OCI-M2 (cell line): ENCODE results near the gene ZNF473.

ENCODE experiments used
- DNase-seq: peaks from one replicate; lab custom pipeline; 2025; ENCODE audit not compliant: unreplicated experiment; lab: John Stamatoyannopoulos, UW

Gene ZNF473

DNA sequence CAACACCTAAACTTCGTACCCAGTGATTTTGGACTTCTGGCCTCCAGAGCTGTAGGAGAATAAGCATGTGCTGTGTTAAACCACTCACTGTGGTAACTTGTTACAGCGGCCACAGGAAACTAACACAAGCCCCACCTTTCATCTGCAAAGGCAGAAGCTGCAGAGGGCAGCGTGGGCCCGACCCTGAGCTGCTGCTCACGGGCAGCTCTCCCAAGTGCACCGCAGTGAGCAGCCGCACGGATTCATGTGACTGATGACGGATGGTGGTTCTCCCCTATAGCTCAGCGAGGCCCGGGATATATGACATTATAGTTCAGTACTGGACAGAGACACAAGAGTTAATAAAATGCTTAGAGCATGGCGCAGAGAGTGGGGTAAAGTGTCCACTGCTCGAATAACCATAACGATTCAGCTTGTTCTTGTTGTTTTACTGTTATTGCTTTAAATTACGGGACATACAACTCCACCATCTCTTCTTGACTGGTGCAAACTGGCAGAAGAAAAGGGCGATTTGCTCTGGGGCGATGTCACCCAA lies 22.5 kb upstream of the ZNF473 start:
- DNase-seq: no peak

GRCh38 chr19:50003810-50004419 lies 21.9 kb upstream of the ZNF473 start:
- no peak for DNase-seq

DNA sequence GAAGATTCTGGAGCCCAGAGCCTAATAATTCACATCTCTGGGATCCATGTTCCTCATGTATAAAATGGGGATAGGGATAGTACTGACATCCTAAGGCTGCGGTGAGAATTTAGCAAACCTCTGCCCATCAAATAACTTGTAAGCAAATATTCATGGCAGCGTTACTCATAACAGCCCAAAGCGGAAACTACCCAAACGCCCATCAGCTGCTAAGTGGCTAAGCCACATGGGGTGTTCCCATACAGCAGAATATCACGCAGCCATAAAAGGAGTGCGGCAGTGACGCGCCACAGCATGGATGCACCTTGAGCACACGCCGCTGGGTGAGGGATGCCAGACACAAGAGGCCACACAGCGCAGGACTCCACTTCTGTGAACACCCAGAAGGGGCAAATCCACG lies 20.4 kb upstream of the ZNF473 start:
- DNase-seq: no peak

DNA sequence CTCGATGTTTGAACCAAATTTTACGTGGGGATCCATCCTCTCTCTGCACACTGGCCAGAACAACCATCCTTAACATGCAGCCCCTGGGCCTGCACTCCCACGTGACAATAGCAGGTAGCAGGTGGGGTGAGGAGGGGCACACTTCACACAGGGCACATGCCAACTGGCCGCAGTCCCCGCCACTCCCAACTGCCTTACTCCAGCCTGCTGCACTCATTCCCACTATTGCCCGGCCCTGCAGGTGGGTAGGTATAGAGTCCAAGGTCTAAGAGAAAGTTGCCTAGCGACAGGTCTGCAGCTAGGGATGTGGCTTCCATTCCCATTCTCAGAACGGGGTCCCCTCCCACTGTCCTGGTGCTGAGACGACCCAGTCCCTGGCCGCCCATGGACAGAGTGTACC lies 18.6 kb upstream of the ZNF473 start:
- no peak for DNase-seq

DNA sequence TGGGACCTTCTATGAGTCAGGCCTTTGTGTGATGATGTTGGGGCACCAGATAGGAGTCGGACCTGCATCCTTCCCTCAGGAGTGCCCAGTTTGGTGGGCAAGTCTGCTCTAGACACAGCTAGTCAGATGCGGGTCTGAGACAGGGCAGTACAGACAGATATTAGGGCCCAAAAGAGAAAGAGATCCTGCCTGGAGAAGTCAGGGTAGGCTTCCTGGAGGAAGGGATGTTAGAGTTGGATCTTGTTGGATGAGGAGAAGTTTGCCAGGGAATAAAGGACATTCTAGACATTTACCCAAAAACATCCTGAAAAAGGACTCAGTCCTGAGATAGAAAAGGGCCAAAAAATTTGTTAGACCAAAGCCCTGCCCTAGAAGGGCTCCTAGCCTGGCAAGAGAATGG lies 17.9 kb upstream of the ZNF473 start:
- no peak for DNase-seq

- DNase-seq: no peak
Measured at GRCh38 chr19:50008532-50008931, 17.3 kb upstream of the ZNF473 start.

DNA sequence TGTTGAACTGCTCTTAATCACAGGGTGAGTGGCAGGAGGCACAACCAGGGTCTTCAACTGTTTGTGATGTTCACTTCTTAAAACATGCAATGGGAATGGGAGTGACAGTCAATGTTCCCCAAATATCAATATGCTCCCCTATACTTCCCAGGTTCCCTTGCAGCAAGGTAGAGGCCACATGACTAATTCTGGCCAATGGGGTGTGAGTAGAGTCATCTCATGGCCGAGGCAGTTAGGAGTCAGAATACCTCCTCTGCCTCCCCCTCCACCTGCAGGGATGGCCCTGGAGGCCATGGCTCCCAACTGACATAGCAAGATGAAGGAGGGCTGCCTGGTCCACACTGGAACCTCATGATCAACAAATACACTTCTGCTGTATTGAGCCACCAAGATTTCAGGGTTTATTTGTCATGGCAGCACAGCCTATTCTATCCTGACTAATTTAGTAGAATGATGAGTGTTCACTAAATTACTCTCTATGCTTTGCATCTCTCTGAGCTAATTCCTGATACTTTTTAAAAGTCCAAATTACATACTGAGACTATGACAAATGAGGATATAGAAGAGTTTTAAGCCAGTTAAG lies 9.5 kb upstream of the ZNF473 start:
- DNase-seq: no peak

DNA sequence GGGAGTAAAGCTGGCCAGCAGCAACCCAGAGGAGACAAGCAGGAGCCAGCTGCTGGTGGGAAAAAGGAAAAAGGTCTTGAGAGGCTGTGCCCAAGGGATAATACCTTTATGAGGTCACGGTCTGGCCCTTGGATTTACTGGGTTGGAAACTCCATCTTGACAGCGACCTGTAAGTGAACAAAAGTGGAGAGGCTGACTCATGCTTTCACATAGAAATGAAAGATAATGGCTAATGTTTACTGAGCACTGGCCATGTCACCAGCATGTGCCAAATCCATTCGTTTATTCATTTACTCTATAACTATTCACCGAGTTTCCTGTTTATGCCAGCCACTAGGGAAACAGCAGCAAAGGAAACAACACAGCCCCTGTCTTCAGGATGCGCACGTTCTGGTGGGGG lies 5.3 kb upstream of the ZNF473 start:
- DNase-seq: no peak

- no peak for DNase-seq
Measured at GRCh38 chr19:50022823-50023222, 3.0 kb upstream of the ZNF473 start.

DNA sequence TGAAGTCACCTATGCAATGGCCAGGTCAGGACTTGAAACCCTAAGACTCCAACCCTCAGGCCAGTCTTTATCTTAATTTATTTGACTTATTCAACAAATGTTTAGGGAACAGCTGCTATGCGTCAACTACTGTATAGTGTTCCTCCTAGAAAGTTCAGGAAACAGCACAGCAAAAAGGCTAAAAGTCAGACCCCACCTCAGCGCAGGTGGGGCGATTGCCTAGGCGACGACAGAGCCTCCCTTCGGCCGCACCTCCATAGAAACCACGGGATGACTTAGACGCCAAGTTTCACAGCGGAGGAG lies 1.1 kb upstream of the ZNF473 start:
- DNase-seq: no peak

DNA sequence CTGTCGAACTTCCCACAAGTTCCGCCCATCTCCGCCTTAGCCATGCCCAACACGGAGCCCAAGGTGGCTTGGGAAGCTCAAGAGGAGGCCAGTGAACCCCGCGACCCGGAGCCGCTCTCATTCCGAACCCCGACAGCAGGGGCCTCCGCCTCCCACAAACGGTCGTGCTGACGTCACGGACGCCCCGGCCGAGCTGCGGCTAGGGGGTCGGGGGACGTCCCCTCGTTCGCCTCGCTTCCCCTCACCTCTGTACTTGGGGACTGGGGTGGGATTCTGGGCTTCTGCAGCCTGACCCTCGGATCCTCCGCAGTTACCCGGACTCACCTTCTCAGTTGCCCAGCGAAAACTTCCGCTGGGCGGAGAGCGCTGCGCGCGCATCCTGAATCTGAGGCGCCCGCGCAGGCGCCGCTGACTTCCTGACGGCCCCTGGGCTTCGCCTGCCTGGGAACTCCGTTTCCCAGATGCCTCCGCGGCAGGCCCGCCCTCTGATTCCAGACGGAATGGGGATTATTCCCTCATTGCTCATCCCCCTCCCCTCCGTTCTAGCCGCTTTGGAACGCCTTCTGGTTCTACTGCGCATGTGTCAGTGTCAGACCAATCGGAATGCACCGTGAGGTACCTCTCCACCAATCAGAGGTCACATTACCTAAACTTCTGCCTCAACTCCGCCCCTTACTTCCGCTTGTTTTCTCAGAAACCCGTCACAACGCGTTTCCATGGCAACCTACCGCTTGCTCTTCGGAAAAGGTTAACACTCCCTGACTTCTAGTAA lies 597 bp upstream of the ZNF473 start, which contains the start of gene VRK3:
VRK3 (minus strand) TSS at position 351 of the 772 bp plus-strand sequence. CDS start 9,210 bp downstream, outside the sequence.
- peak; percentile 97 for DNase-seq

GRCh38 chr19:50026550-50026906 lies 723 bp downstream of the ZNF473 start:
- DNase-seq: no peak

GRCh38 chr19:50030225-50030624 lies 4.4 kb downstream of the ZNF473 start:
- no peak for DNase-seq

- DNase-seq: no peak
Measured at GRCh38 chr19:50030937-50031336, 5.1 kb downstream of the ZNF473 start.

- no peak for DNase-seq
Measured at GRCh38 chr19:50036908-50037307, 11.1 kb downstream of the ZNF473 start.

GRCh38 chr19:50039968-50040367 lies 14.2 kb downstream of the ZNF473 start:
- DNase-seq: no peak

DNA sequence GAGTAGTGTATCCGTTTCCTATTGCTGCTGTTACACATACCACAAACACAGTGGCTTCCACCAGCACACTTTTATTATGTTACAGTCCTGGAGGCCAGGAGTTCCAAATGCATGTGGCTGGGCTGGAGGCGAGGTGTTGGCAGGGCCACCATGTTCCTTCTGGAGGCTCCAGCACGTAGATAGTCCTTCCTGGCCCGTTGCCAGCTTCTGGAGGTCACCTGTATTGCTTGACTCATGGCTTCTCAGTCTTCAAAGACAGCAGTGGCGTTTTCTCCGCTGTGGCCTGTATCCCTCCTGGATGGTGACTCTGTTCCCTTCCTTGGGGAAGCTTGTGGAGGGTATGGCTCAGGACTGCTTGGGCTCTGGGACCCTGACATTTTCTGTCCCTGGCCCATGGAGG lies 15.2 kb downstream of the ZNF473 start:
- DNase-seq: no peak

GRCh38 chr19:50042363-50043024 lies 16.7 kb downstream of the ZNF473 start:
- no peak for DNase-seq

DNA sequence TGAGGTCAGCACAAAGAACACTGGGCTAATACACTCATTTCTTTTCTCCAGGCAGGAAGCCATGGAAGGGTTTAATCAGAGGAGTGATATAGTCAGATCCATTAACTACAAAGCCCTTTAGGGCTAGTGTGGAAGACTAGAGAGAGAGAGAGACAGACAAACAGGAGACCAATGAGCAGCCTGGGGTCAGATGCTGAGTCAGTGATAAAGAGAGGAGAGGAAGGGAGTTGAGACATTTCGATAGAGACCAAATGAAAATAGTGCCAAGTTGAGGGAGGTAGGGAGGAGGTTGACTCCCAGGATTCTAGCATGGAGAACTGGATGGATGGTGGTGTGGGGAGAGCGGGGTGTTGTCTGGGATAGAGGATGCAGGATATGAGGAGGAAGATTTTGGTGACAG lies 18.2 kb downstream of the ZNF473 start:
- DNase-seq: no peak

GRCh38 chr19:50044922-50045321 lies 19.1 kb downstream of the ZNF473 start:
- DNase-seq: no peak

DNA sequence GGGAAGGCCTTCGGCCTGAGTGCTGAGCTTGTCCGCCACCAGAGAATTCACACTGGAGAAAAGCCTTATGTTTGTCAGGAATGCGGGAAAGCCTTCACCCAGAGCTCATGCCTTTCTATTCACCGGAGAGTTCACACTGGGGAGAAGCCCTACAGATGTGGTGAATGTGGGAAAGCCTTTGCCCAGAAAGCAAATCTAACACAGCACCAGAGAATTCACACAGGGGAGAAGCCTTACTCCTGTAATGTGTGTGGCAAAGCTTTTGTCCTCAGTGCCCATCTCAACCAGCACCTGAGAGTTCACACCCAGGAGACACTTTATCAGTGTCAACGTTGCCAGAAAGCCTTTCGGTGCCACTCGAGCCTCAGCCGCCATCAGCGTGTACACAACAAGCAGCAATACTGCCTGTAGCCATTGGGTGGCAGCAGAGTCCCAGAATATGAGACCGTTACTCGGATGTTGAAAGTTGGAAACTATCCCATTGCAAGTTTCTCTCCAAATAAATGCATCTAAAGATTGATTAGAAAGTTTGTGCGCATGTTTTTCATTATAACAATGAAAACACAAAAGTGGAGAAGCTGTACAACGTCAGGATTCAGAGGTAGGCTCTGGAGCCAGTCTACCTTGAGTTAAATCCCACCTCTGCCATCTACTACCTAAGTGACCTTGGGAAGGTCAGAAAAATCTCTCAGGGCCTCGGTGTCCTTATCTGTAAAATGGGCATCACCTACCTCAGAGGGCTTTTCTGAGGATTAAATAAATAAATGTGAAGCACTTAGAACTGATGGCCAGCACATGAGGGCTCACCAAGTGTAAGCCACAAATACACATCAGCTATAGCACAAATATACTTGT lies 21.1 kb downstream of the ZNF473 start:
- no peak for DNase-seq
